Cerebellar nuclear complex (tissue), 1 donor: ENCODE measurements around the gene PDF.
"Not testable (repeated sequence)": the region's sequence is repeated elsewhere in the genome, so short reads cannot be mapped to it uniquely, and the experiment has no call there.

Experiments used
- DNase-seq, 2 experiments: peaks; one replicate each; lab custom pipeline; 2025; lab: John Stamatoyannopoulos, UW

The PDF gene, protein sequence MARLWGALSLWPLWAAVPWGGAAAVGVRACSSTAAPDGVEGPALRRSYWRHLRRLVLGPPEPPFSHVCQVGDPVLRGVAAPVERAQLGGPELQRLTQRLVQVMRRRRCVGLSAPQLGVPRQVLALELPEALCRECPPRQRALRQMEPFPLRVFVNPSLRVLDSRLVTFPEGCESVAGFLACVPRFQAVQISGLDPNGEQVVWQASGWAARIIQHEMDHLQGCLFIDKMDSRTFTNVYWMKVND

GRCh38 chr16:69330286-69331109 lies at the start of gene PDF:
Gene PDF (minus strand): TSS chr16:69330588. CDS start chr16:69330570, 18 bp downstream.
- DNase-seq: peak; percentile 28 to 90

GRCh38 chr16:69378760-69379159 lies 48.4 kb upstream of the PDF start:
- no peak for DNase-seq

DNA sequence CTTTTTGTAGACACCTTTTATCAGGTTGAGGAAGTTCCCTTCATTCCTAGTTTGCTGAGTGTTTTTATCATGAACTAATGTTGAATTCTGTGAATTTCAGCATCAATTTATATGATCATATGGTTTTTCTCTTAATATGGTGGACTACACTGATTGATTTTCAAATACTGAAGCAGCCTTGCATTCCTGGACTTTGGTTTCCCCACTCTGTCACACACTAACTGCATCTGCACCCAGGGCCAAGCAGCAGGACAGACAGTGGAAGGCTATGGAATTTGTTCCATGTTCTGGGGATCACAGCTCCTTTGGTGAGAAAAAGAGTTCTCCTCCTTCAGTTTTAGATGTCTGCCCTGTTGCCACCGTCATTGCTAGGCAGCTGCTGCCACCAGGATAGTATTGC lies 47.6 kb upstream of the PDF start:
- no peak for DNase-seq

DNA sequence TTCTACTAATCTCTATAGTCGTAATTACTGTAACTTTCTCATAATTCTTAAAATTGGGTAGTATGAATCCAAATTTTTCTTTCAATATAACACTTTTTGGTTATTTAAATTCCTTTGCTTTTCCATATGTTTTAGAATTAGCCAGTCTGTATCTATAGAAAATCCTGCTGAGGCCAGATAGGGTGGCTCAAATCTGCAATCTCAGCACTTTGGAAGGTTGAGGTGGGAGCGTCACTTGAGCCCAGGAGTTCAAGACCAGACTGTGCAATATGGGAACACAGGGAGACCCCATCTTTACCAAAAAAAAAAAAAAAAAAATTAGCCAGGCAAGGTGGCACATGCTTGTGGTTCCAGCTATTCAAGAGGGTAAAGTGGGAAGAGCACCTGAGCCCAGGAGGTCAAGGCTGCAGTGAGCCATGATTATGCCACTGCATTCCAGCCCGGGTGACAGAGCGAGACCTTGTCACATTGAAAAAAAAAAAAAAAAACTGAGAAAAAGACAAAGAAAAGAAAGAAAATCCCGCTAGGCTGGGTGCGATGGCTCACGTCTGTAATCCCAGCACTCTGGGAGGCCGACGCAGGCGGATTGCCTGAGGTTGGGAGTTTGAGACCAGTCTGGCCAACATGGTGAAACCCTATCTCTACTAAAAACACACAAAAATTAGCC lies 46.1 kb upstream of the PDF start:
- DNase-seq: no peak

DNA sequence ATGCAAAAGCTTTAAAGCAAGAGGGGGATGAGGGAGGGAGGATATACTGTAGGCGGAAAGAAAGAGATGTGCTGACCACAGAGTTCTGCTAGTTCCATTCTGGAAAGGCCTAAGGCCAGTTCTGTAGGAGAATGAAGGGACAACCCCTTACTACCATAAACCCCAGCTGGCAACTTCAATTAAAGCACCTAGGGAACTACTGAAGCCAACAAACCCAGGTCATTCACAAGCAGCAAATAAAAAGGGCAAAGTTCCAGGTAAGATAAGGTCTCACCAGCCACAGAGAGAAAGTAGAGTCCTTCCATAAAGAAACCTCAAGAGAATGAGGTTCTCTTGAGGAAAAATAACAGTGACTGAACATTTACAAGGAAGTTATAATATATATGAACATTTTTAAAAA lies 42.6 kb upstream of the PDF start:
- DNase-seq: no peak

DNA sequence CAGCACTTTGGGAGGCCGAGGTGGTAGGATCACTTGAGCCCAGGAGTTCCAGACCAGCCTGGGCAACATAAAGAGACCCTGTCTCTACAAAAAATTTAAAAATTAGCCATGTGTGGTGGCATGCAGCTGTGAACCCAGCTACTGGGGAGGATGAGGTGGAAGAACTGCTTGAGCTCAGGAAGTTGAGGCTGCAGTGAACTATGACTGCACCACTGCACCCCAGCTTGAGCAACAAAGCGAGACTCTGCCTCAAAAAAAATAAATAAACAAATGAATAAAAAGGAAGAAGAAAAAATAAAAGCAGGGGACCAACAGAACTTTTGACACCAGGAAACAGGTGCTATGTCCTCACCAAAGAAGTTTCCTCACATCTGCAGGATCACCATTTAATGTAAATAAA lies 41.2 kb upstream of the PDF start:
- DNase-seq: no peak

DNA sequence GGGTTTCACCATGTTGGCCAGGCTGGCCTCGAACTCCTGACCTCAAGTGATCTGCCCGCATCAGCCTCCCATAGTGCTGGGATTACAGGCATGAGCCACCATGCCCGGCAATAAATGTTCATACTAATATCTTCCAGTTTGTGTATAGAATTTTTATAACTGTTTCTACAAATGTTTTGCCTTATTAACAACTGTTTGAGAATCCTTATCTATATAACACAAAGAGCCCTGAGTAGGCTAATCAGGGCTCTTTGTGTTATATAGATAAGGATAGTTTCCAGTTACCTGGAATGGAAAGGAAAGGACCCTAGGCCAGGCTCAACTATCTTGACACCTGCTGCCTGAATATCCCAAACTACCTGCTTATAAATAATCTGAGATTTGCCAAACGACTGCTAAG lies 38.5 kb upstream of the PDF start:
- DNase-seq: no peak

- DNase-seq: no peak
These were observed 37.6 kb upstream of the PDF start for GRCh38 chr16:69367980-69368379.

- no peak for DNase-seq
These were observed 36.0 kb upstream of the PDF start for GRCh38 chr16:69366431-69366830.

DNA sequence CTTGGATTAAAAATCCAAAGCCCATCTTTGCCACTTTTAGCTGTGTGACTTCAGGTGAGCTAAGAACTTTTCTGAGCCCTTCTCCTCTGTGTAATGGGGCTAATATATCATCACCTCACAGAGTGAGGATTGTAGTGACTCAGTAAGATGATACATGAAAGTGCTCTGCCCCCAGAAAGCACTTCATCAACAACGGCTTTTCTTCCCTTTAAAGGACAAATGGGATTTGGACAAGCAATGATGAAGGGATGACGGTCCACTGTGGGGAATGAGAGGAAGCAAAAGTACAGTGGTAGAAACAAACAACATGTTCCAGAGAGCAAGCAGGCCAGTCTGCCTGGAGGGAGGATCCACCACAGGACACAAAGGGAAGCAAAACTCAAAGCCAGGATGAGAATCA lies 35.5 kb upstream of the PDF start:
- no peak for DNase-seq

DNA sequence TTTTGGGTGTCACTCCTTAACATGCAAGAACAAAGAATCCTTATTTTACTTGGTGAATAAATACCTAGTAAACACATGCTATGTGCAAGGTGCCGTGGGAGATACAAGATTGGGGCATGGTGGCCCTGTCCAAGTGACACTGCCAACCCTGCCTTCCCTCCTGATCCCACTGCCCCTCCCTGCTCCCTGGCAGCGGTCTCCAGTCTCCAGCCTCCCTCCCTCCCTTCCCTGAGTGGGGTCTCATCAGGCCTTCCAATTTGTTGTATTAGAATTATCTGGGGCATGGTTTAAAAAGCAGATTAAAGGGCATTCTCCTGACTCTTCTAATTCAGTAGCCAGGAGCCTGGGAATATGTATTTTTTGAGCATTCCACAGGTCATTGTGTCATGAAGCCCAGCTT lies 33.7 kb upstream of the PDF start:
- no peak for DNase-seq

GRCh38 chr16:69363281-69363717 lies 32.9 kb upstream of the PDF start:
- DNase-seq: no peak

DNA sequence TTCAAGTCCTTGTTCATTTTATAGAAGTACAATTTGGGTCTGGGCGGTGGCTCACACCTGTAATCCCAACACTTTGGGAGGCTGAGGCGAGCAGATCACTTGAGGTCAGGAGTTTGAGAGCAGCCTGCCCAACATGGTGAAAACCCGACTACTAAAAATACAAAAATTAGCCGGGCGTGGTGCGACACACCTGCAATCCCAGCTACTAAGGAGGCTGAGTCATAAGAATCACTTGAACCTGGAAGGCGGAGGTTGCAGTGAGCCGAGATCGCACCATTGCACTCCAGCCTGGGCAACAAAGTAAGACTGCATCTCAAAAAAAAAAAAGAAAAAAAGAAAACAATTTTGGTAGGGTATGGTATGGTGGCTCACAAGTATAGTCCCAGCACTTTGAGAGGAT lies 29.7 kb upstream of the PDF start:
- not testable (repeated sequence) for DNase-seq

DNA sequence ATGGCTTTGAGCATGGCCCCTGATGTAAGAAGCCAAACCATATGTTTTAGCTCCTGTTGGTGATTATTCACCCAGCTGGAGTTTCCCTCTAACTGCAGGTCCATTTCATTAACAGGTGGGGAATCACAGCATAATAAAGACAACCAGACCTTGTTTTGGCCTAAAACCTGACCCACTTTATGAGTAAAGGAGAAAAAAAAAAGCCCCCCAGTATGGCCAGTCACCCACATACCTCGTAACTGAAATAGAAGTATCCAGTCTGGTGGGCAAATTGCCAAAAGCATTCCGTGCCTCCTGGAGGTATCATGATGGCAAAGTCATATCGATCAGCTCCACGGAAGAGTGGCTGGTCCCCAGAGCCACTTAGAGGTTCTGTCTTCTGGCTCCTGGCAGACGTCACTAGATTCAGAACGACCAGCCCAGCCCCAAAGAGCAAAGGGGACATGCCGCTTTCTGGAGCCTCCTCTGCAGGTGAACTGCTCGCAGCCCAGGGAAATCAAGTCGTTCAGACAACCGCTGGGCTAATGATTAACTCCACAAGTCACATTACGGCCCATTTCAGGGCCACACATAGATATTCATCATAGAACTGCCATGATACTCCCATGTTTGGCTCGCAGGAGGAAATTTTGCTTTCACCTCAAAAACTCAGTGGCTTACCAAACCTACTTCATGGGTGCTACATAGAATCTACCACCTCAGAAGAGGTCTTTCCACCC lies 21.1 kb upstream of the PDF start, which contains the start of gene TMED6:
Gene TMED6 (minus strand): TSS at position 478 of the 719 bp plus-strand sequence. CDS start 33 bp downstream, at position 445.
- no peak for DNase-seq

- DNase-seq: no peak
These were observed 20.2 kb upstream of the PDF start for GRCh38 chr16:69350536-69351133.

DNA sequence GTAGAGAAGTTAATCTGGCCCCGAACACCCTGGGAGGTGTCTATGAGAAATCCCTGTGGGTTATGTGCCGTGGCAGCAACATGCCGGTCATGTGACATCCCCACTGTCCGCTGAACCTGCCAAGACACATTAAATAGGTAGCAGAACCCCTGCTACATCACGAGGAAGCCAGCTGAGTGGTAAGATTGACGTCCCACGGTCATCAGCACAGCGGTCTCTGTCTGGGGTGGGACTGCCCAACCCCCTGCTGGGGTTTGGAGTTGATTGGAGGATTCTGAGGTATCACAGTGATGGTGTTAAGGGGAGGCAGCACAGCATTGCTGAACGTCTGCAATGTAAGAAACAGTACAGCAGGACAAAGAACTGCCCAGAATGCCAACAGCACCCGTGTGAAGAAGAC lies 19.1 kb upstream of the PDF start:
- no peak for DNase-seq

- DNase-seq: no peak
These were observed 17.8 kb upstream of the PDF start for GRCh38 chr16:69348222-69348621.

DNA sequence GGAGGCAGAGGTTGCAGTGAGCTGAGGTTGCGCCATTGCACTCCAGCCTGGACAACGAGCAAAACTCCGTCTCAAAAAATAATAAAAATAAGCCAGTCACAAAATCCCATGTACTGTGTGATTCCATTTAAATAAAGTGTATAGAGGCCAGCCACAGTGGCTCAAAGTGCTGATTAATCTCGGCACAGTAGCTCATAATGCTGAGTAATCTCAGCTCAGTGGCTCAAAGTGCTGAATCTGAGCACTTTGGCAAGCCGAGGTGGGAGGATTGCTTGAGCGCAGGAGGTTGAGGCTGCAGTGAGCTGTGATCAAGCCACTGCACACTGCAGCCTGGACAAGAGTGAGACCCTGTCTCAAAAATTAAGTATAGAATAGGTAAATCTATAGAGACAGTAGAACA lies 16.3 kb upstream of the PDF start:
- DNase-seq: no peak

GRCh38 chr16:69345923-69346322 lies 15.5 kb upstream of the PDF start:
- no peak for DNase-seq

DNA sequence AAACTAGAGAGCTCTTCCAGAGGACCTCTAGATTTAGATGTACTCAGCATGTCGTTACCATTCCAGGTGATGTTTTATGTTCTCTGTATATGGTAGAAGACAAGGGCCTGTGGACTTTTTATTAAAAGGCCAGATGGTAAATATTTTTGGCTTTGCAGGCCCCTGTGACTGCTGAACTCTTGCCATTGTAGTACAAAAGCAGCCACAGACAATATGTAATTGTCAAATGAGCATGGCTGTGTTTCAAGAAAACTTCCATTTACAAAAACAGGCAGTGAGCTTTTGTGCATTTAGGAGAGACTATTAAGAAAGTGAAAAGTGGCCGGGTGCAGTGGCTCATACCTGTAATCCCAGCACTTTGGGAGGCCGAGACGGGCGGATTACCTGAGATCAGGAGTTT lies 13.8 kb upstream of the PDF start:
- DNase-seq: no peak

DNA sequence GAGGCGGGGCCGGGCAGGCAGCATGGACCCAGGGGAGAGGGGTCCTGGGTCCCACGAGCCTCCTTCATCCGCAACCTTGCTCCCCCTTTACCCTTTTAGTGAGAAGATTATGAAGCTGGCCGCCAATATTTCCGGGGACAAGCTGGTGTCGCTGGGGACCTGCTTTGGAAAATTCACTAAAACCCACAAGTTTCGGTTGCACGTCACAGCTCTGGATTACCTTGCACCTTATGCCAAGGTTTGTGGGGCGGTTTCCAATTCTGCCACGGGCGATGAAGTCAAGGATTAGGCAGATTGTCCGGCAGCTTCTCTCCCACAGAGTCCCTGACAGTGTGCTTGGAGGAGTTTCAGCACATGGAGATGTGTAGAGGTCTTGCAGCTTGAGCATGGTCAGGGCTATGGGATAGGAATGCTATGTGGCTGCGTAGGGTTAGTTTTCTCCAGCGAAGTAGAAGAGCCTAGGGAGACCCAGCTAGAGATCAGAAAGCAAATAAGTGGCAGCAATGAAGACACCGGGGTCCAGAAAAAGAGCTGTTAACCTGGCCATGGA lies 9.8 kb upstream of the PDF start:
- DNase-seq: no peak
